Lung (tissue), 12 donors: ENCODE data around the gene DTYMK. TPM values are rescaled to one million over a fixed set of nuclear protein-coding genes. Genes with fewer than 3 reads are reported as not detected.

ENCODE experiments used
- ATAC-seq: fragments of 200-7000 bp; cut with Tn5 transposase; one replicate; pipeline ENCODE4 v1.9.1; 2020; ENCODE audit warnings: moderate number of reproducible peaks; ENCODE audit not compliant: insufficient read depth, low FRiP score
- DNase-seq, 3 donors: peaks; one replicate each; pipeline ENCODE4 v3.0.0-alpha.2; 2013 to 2017
- H3K27ac ChIP-seq, 2 donors: one replicate each; pipeline ENCODE4 v1.5.1; 2013; ENCODE audit warnings: mild to moderate bottlenecking in 2 of 2, moderate library complexity in 2 of 2, control low read depth in 1 of 2, inconsistent platforms in 1 of 2, low read depth in 1 of 2, low read length in 1 of 2
- H3K27me3 ChIP-seq, 3 donors: one replicate each; pipeline ENCODE4 v1.5.1; 2013; ENCODE audit warnings: low read length in 2 of 3; ENCODE audit not compliant: control insufficient read depth in 3 of 3, insufficient read depth in 3 of 3
- H3K36me3 ChIP-seq, 4 donors: one replicate each; pipeline ENCODE4 v1.5.1; 2013; ENCODE audit warnings: low read length in 4 of 4, mild to moderate bottlenecking in 1 of 4, moderate library complexity in 1 of 4; ENCODE audit not compliant: control insufficient read depth in 4 of 4, insufficient read depth in 4 of 4
- H3K4me1 ChIP-seq, 5 donors: one replicate each; pipeline ENCODE4 v1.5.1; 2013; ENCODE audit warnings: low read length in 5 of 5, mild to moderate bottlenecking in 2 of 5, moderate library complexity in 1 of 5; ENCODE audit not compliant: control insufficient read depth in 5 of 5, insufficient read depth in 5 of 5
- H3K4me3 ChIP-seq: one replicate; pipeline ENCODE4 v1.5.1; 2013; ENCODE audit warnings: mild to moderate bottlenecking, control low read depth, moderate library complexity
- H3K9ac ChIP-seq, 2 donors: one replicate each; pipeline ENCODE4 v1.5.1; 2013; ENCODE audit warnings: low read length in 2 of 2, control low read depth in 1 of 2; ENCODE audit not compliant: insufficient read depth in 1 of 2
- H3K9me3 ChIP-seq, 4 donors: one replicate each; pipeline ENCODE4 v1.5.1; 2013; ENCODE audit warnings: low read length in 3 of 4, mild to moderate bottlenecking in 1 of 4, moderate library complexity in 1 of 4; ENCODE audit not compliant: control insufficient read depth in 4 of 4, insufficient read depth in 3 of 4
- CTCF ChIP-seq: IDR thresholded peaks from 2 replicates; pipeline ENCODE4 v1.5.1; 2012; ENCODE audit warnings: mild to moderate bottlenecking; ENCODE audit errors: control extremely low read depth, extremely low read depth
- WGBS, 2 donors: extraction: QIAGEN DNeasy Blood & Tissue Kit; methylation state at CpG; one replicate each; pipeline ENCODE4 v1.1.7; 2013; 5-methylcytosine and 5-hydroxymethylcytosine counted together
- polyA plus RNA-seq, 2 donors: library from polyadenylated mRNA; stranded (reverse); fragments of 200-250 nt; gene quantifications; one replicate each; pipeline ENCODE4 v1.2.1, GENCODE V29; 2013
- total RNA-seq, 2 donors: library from RNA; depleted of rRNA in 1 of 2; stranded (reverse); fragments of >200 nt in 1 of 2; gene quantifications; one replicate each; pipeline ENCODE4 v1.2.1, GENCODE V29; 2014 to 2021
- donor health status: control.
- donor health status: control.
- donor health status: Bipolar disorder and iron deficiency.
- donor health status: healthy.
- donor health status: DM: yes; HTN: yes; CAD: no.

DTYMK gene
- total and polyA plus RNA-seq, 4 donors = 15.6 to 24.3 (median 19.7) TPM

- WGBS, 2 donors = 95% methylated on average over 17 of the region's 17 CpGs
- ATAC-seq (no peak), DNase-seq (no peak)
- no peaks in the 10 kb centered on the region for H3K27me3 ChIP-seq
- H3K4me3 ChIP-seq = no peak overlapping the region
- TF ChIP-seq CTCF = no peak
- no peak overlapping the region for H3K27ac ChIP-seq
- no peaks in the 10 kb centered on the region for H3K4me1 ChIP-seq
- H3K36me3 ChIP-seq = peaks cover 14 to 60% (median 35%) of the 10 kb centered on the region in 4 donors
- no peak overlapping the region for H3K9ac ChIP-seq
- no peaks in the 10 kb centered on the region for H3K9me3 ChIP-seq
Observed at GRCh38 chr2:241655516-241656189, 31.0 kb downstream of the DTYMK start.

DNA sequence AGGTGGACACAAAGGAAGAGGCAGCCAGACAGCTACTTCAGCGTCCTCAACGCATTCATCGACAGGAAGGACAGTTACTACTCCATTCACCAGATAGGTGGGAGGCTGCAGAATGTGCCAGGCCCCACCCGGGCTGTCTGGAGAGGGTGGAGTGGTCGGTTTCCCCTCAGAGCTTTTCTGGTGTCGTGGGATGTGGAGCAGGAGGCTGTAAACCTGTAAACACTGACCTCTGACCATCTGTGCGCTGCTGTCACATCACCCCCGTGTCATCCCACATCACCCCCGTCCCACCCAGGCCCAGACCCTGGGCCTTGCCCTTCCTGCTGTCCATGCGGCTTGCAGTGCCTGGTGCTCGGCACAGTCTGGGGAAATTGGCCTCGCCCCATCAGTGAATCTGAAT lies 32.1 kb downstream of the DTYMK start:
- Histone ChIP-seq H3K4me1 (no peaks in the 10 kb centered on the region), H3K9me3 (no peaks in the 10 kb centered on the region), H3K36me3 (peaks cover 14 to 56% (median 31%) of the 10 kb centered on the region in 4 donors), H3K9ac (no peak overlapping the region), H3K27me3 (no peaks in the 10 kb centered on the region), H3K27ac (no peak overlapping the region), H3K4me3 (no peak overlapping the region)
- ATAC-seq (no peak), DNase-seq (no peak)
- 90 to 95% methylated on average over 12 of the region's 12 CpGs for WGBS, 2 donors
- TF ChIP-seq CTCF = no peak

GRCh38 chr2:241653210-241653750 lies 33.3 kb downstream of the DTYMK start:
- no peaks in the 10 kb centered on the region for H3K27me3 ChIP-seq
- TF ChIP-seq CTCF = no peak
- H3K9me3 ChIP-seq = no peaks in the 10 kb centered on the region
- no peak for DNase-seq
- ATAC-seq = no peak
- H3K9ac ChIP-seq = no peak overlapping the region
- WGBS, 2 donors = 97 to 99% methylated on average over 13 of the region's 13 CpGs
- peaks cover 14 to 46% (median 26%) of the 10 kb centered on the region in 4 donors for H3K36me3 ChIP-seq
- no peak overlapping the region for H3K27ac ChIP-seq
- H3K4me3 ChIP-seq = no peak overlapping the region
- H3K4me1 ChIP-seq = peaks cover 0 to 2% (median 0%) of the 10 kb centered on the region in 5 donors

DNA sequence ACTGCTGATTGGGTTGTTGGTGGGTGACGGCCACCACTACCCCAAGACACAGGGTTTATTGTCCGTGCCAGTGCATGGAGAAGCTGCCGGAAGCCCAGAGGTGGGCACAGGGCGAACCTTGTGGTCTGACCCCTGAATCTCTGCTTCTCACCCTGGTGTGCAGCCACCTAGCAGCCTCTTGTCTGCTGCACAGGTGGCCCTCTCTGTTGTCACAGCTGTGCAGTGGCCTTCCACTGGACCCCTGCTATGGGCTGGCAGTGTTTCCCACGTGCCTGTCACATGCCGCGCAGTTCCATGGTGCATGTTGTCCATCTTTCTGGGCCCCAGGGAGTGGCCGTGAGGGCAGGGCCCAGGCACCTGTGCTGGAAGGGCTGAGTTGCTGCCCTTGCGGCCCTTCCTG lies 33.9 kb downstream of the DTYMK start:
- Histone ChIP-seq H3K36me3 (peaks cover 14 to 42% (median 24%) of the 10 kb centered on the region in 4 donors), H3K4me1 (peaks cover 0 to 2% (median 0%) of the 10 kb centered on the region in 5 donors), H3K4me3 (no peak overlapping the region), H3K27me3 (no peaks in the 10 kb centered on the region), H3K9ac (no peak overlapping the region), H3K27ac (no peak overlapping the region), H3K9me3 (no peaks in the 10 kb centered on the region)
- no peak for TF ChIP-seq CTCF
- DNase-seq (no peak), ATAC-seq (no peak)
- WGBS, 2 donors = 96 to 99% methylated on average over 9 of the region's 9 CpGs
